ENCODE results near the gene DMAC1.

DMAC1 gene, protein sequence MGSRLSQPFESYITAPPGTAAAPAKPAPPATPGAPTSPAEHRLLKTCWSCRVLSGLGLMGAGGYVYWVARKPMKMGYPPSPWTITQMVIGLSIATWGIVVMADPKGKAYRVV

DNA sequence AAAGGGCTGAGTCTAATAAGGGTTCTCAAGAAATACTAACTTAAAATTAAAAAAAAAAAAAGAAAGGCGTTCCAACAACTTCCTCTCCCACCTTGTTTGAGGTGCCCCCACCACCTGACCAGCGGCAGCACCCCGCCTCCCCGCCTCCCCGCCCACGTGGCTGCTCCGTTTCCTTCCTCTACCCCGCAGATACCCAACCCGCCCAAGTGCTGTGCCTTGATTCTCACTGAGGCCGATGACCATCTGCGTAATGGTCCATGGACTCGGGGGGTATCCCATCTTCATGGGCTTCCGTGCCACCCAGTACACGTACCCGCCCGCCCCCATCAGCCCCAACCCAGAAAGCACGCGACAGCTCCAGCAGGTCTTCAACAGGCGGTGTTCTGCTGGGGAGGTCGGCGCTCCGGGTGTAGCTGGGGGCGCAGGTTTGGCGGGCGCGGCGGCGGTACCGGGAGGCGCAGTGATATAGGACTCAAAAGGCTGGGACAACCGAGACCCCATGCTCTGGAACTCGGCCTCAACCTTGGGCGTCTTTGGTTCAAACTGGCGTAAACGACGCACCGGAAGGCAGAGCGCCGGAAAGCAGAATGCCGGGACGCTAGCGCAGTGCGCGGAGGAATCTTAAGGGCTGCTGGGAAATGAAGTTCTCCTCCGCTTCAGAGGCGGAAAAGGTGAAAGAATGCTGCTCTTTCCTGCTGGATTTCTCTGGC, at the start of gene DMAC1:
Gene DMAC1, minus strand, starts transcription at position 545 of the 710 bp plus-strand sequence. Its CDS starts 44 bp downstream, at position 501.
- peak; percentile 64 to 67 for DNase-seq (ENCODE audit: low read depth in 2 of 2)

DNA sequence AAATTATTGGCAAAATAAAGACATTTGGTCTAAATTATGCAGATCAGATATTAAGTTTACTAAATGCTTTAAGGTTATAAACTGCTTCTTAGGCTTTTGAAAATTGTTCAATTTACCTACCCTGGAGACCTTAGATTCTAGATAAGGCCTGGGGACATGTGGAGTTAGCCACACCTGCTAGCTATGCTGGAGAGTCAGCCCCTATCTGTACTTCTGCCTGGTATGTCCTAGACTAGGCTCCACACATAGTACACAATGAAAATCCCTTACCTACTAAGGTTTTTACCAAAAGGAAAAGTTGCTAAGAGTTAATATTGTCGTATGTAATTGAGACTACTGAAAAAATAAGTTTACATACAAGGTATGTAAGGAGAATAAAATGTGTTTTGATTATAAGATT, 49.8 kb upstream of the DMAC1 start:
- no peak for DNase-seq (ENCODE audit: low read depth in 2 of 2)

DNA sequence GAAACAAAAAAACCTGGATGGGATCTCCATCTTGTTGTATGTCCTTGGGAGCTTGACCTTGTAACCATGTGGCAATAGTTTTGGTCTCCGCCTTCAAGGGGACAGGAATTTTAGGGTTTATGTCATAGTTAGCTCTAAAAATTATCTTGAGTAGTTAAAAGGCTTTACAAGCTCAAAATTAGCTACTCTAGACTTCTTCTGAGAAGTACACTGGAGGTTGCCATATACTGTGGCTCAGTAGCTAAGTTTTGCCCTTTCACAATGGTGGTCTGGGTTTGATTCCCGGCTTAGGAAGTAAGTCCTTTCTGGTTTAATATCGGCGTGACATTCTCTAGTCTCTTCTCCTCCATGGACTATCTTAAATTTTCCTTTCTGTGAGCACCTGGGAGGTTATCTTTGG, 48.9 kb upstream of the DMAC1 start:
- DNase-seq (ENCODE audit: low read depth in 2 of 2) = no peak

DNA sequence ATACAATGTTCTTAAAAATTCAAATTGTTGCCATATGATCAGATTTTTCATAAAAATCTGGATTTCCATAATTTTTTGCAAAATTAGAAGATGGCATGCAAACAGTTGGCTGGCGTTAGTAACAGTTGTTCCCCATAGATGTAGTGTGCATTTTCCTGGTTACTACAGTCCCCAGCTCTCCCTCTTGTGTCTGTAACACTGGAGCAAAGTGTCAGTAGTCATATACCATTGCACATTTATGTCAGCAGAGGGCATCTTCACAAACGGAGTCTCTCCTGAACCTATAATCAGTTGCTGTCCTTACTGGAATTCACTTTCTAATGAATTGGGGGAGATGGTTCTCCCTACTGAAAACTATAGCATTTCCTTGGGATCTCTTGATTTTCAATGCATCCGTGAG, 44.7 kb upstream of the DMAC1 start:
- DNase-seq (ENCODE audit: low read depth in 2 of 2) = no peak

DNA sequence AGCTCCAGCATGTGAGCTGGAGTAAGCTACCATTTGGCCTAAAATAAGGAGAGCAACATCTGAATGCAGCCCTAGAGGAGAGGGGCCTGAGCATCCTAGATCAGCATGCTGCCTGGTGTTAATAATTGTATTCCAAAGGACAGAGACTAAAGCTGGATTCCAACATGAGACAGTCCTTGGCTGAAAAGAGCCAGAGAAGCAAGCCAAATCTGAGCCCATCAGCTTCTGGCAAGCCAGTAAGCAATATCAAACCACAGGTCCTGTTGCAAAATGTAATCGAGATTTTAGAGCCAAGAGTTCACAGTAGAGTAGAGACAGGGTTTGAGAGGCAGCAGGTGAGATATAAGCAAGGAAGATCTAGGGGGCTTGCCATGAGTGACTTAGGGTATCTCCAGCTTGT, 42.3 kb upstream of the DMAC1 start:
- DNase-seq (ENCODE audit: low read depth in 2 of 2) = no peak

DNA sequence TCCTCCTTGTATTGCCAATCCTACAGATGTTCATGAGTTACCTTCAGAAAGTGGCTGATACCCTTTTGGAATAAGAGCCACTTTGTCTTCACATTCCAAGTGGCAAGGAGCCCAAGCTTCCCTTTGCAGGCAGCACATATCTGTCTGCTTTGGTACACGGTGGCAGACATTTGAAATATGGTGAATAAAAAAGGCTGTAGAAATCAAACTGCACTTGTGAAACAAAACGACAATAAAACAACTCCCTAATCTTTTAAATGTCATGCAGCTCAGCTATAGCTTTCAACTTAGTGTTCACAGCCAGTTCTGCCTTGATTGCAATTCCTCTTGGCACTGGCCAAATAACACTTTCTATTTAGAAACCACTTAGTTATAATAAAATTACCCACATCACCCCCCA, 35.0 kb upstream of the DMAC1 start:
- DNase-seq (ENCODE audit: low read depth in 2 of 2) = no peak

DNA sequence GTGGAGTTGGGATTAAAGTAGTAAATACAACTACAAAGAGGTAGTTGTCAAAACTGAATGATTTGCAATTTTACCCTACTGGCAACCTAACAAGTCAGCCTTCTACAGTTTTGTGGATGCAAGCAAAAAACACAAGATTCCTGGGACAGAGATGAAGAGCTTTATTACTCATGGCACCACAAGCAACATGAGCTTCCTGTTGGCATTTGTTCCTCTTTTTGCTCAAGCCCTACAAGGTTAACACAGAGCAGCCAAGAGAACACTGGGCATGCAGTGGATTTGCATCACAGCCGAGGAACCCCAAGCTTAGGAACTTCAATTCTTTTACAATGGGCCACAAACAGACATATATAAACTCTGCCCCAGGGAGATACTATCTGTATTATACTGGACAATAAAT, 28.8 kb upstream of the DMAC1 start:
- DNase-seq (ENCODE audit: low read depth in 2 of 2) = no peak

DNA sequence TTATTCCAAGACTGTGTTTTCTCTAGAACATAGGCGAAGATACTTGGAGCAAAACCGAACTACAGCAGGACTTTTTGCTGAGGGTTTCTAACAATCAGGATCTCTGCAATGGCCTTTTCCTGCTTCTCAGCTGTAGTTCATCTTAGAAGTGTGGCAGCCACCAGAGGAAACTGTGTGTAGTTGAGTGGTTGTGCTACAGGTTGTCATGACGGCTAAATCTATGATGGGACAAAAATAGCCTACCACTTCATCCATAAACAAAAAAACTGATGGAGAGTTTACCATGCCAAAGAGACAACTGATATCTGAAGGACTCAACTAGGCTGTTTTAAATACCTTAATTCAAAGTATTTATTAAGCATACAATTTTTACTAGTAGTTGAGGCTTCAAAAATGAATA, 28.2 kb upstream of the DMAC1 start:
- no peak for DNase-seq (ENCODE audit: low read depth in 2 of 2)

DNA sequence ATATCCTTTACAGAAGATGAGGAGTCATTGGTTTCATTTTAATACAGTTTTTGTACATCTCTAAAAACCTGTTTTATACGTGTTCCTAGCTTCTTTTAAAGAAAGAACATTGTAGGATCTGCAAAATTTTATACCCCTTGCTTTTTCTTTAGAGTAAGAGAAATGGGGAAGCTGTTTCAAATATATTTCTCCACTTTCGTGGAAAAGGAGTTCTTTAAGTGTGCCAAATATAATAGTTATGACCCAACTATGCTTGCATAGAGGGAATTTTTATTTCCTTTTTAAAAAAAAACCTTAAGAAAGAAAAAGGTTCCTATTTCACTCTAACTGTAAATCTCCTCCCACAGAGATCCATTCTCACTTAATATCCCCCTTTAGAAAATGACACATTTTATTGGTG, 27.5 kb upstream of the DMAC1 start:
- DNase-seq (ENCODE audit: low read depth in 2 of 2) = no peak

DNA sequence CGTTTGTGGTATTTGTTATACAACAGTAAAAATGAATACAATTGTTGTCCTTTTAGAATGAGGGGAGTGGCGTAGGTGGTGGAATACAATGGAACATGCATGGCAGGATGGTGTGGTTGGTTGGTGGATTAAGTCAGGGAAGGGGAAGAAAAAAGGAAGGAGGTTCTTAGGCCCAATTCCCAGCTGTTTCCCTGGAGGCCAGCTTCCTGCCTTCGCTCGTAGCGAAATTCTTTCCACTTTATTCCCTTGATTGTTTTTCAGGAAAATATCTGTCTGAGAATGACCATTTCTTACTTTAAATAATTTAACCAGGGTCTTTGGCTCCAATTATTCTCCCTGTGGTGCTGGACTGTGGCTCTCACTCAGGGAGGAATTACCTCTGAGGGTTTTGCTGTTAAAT, 24.1 kb upstream of the DMAC1 start:
- no peak for DNase-seq (ENCODE audit: low read depth in 2 of 2)

DNA sequence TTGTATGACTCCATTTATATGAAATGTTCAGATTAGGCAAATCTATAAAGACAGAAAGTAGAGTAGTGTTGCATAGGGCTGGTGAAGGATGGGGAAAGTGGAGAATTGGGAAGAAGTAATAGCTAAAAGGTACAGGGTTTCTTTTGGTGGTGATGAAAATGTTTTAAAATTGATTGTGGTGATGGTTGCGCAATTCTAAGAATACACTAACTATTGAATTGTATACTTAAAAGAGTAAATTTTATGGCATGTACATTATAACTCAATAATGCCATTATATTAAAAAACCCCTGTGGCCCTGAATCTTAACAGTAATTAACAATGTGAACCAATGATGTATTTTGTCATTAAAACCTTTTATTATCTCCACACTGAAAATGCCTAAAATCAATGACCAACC, 20.4 kb upstream of the DMAC1 start:
- DNase-seq (ENCODE audit: low read depth in 2 of 2) = no peak

DNA sequence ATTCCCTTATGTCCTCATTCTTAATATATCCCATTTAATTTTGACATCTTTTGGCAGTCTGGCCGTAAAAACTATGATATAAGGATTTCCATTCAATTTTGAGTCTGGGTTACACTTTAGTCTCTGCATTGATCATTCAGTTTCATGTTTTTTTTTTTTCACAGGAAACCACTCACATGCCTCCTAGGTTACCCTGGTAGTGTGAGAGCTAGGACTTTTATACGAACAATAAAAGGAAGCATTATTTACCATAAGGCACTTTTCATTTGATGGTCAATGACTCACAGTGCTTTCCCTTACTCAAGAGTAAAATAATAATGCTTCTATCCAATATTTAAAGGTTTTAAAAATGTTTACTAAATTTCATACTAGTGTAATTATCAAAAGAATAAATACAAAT, 16.4 kb upstream of the DMAC1 start:
- no peak for DNase-seq (ENCODE audit: low read depth in 2 of 2)

DNA sequence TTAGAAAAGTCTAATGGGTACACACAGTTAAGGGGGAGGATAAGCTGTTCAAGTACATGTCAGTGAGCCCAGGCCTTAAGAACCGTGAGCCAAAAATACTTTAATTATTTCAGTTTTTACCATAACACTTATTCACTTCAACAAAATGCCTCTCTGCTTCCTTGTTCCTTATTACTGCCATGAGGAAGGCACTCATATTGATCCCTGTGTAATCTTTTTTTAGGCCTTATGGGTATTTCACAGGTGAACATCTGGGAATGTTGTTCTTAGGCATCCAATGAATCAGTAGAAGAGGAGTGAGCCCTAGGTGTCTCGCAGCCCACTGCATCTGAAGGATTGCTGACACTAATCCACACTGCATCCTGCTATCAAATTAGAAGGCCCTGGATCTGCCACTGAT, 13.5 kb upstream of the DMAC1 start:
- DNase-seq (ENCODE audit: low read depth in 2 of 2) = no peak

DNA sequence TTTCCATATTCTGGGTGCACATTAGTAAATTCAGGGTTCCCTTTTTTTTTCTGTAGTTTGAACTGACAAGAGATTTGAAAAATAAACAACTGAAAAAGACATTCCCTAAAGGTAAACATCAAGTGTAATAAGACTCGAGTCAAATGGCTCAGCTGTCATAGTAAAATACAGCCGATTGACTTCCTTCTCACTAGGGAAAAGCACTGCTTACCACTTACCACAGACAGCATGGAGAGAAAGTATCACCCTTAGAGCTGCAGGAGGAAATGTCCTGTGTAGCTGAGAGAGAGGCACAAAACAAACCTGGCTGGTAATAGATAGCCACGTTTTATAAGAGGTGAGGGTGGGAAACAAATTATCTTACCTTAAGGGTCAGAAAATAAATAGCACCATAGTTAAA, 12.1 kb upstream of the DMAC1 start:
- DNase-seq (ENCODE audit: low read depth in 2 of 2) = no peak

DNA sequence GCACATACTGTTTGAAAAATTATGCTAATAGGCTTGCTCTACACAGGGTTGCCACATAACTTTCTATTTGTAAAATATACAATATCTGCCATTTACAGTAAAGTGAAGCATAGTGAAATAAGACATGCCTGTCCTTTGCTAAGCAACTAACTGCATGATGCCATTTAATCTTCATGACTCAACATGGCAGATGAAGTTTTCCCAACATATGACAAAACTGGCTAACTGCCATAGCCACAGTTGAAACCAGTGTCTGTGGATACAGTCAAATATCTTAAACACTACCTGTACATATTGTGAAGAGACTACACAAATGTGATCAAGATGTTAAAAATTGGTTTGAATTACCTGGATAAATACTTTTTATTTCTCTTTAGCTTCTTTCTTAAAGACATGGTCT, 3.1 kb upstream of the DMAC1 start:
- DNase-seq (ENCODE audit: low read depth in 2 of 2) = no peak

DNA sequence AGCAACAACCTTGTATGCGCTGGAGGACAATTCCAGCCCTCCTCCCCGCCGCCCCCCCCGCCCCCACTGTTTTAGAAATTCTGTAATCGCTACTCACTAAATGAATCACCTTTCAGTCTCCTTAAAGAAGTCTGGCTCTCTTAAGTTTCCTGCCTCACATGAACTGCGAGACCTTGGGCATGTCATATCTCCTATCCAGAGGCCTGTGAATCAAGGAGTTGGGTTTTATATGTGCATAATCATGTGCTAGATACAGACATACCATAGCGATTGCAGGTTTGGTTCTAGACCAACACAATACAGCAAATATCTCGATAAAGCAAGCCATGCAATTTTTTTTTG, 337 bp upstream of the DMAC1 start:
- DNase-seq (ENCODE audit: low read depth in 2 of 2) = no peak

DNA sequence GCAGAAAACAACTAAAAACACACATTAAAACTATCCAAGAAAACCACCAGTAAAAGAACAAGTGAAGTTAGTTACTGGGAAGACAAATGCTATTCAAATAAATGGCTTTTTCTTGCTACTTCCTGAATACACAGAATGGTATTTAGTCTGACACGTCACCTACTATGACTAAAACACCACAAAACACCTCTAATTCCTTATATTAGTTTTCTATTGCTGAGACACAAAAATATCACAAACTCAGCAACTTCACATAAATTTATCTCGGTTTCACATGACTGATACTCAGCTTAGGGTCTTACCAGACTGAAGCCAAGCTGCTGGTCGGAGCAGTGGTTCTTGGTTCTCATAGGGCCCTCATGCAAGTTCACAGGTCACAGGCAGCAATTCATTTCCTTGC, 5.4 kb downstream of the DMAC1 start:
- DNase-seq (ENCODE audit: low read depth in 2 of 2) = no peak

DNA sequence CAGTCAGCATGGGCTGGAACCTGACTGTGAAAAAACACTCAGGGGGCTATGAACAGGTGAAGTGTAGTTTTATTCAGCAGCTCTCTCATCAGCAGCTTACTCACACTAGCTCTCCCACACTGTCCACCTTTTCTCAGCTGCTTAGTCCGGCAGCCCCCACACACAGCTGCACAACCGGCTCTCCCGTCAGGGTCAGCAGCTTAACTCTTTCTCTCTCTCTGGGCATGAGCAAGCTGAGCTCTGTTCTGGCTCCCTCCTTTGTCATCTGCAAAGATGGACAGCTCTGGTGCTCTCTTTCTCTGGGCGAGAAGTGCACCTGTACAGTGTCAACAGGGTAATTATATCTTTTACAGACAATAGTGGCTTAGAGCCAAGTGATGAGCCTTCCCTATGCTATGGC, 8.2 kb downstream of the DMAC1 start:
- no peak for DNase-seq (ENCODE audit: low read depth in 2 of 2)

DNA sequence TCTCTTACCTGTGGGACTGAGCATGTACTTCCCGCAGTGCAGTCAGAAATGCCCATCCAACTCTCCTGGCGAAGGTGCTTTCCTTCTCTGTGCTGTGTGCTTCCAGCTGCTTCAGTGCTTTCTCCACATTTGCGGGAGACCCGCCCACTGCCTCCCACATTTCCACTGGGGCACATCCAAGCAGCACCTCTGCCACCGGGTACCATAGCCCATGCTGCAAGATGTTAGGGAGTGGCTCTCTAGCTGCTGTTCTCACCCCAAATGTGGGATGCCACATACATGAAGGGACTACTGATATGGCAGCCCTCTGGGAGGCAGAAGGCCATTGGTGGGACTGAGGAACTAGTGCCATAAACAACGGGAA, 8.8 kb downstream of the DMAC1 start:
- DNase-seq (ENCODE audit: low read depth in 2 of 2) = no peak

DNA sequence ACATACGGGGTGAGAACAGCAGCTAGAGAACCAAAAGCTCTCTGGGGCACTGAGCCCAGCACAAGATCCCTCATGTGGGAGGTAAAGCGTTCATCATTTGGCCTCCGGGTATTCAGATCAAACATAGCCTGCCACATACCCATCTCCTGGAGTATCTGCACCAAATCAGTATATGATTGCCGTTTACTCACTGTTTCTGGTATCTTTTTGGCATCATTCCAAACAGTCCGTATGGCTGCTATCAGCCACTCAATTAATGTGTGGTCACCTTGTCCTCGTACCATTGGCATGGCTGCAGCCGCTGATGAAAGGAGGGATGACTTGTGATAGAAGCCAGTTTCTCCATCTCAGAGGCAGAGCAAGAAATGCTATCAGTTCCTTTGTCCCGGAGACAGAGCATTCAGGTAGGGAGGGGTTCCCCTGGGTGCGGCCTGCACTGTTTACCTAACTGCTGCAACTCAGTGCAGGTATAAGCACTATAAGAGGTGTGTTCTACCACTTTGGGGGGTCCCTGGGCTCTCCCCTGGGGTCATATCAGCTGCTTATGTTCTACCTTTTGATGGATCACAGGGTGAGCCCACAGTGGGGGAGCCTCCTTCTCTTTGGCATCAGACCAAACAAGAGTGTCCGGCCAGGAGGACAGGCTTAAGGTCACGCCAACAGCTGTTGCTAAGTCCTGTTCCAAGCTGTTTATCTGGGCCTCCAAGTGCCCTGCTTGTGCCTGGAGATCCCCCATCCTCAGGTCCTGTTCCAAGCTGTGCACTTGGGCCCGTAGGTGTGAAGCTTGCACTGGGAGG, 9.4 kb downstream of the DMAC1 start:
- no peak for DNase-seq (ENCODE audit: low read depth in 2 of 2)

DNA sequence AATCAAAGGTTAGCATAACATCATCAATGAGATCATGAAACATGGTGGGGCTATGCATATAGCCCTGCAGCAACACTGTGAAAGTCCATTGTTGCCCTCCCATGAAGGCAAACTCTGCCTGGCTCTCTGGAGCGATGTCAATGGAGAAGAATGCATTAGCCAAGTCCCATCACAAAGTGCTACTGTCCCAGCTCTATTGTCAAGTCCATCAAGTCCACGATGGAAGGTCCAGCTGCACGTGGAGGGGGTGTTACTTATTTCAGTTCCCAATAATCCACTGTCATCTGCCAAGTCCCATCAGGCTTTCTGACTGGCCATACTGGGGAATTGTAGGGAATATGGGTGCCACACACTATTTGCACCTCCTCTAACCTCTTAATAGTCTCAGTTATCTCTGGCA, 10.8 kb downstream of the DMAC1 start:
- DNase-seq (ENCODE audit: low read depth in 2 of 2) = no peak

DNA sequence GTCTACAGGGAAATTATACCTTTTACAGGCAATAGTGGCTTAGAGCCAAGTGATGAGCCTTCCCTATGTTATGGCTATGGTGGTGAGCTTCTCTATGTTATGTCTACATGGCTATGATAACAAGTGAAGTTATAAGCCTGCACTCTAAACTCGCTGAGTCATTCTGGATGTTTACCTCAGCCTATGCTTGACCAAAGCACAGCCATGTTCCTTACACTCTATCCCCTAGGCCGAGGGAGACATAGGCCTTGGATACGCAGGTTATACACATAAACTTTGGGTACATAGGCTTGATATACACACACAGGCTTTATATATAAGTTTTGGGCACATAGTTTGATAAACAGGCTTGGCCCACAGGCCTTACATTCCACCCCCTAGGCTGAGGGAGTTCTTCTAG, 13.8 kb downstream of the DMAC1 start:
- no peak for DNase-seq (ENCODE audit: low read depth in 2 of 2)

DNA sequence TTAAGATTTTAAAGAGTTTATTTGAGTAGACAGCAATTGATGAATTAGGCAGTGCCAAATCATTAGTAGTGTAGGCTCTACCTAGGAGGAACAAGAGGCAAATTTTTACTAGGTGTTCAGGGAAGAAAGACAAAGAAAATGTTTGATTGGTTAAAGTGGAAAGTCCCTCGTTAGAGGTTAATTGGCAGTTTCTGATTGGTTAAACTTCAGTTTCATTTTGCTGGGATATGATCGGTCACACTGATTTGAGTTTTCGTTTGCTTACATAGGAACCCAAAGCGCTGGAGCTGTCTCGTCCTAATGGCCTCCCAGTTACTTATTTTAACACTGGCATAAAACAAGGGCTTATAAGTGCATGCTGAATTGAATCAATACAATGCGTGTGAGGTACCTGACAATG, 15.1 kb downstream of the DMAC1 start:
- DNase-seq (ENCODE audit: low read depth in 2 of 2) = no peak

DNA sequence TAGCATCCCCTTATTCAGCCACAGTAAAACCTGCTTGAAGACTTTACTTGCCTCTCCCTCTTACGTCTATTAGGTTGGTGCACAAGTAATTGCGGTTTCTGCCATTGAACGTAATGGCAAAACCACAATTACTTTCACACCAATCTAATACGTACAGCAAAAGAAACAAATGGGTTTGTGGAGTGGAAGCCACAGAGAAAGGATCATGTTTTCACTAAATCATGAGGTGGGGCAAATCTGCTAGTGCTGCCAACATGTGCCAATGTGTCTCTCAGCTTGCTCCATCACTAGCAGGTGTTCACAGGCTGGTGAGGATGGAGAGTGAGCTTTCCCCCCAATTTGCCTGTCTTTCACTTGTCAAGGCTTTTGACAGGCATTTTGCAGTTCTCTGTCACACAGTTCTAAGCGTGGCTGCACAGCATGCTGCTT, 15.9 kb downstream of the DMAC1 start:
- no peak for DNase-seq (ENCODE audit: low read depth in 2 of 2)
